T-helper 2 cell treated with Interferon-gamma antibody and Interleukin-4, amounts not matched to agents 5 μg/mL and 100 μg/mL, for 36 hours (primary cell): ENCODE measurements around the gene CTTN.
"Not testable (repeated sequence)": the region's sequence is repeated elsewhere in the genome, so short reads cannot be mapped to it uniquely, and the experiment has no call there.

ENCODE experiments used
- DNase-seq: peaks from one replicate; pipeline ENCODE4 v3.0.0; 2021; ENCODE audit warnings: low spot score
- H3K27ac Mint-ChIP-seq: one replicate; pipeline ENCODE4 v1.8.0; 2021; ENCODE audit warnings: mild to moderate bottlenecking, mixed read lengths
- H3K27me3 Mint-ChIP-seq: one replicate; pipeline ENCODE4 v1.8.0; 2021; ENCODE audit warnings: low read depth, mixed read lengths
- H3K36me3 Mint-ChIP-seq: one replicate; pipeline ENCODE4 v1.8.0; 2021; ENCODE audit warnings: low read depth, mixed read lengths
- H3K4me1 Mint-ChIP-seq: one replicate; pipeline ENCODE4 v1.8.0; 2021; ENCODE audit warnings: low read depth, mixed read lengths
- H3K4me3 Mint-ChIP-seq: one replicate; pipeline ENCODE4 v1.8.0; 2022; ENCODE audit warnings: mild to moderate bottlenecking, moderate library complexity, mixed read lengths
- H3K9me3 Mint-ChIP-seq: one replicate; pipeline ENCODE4 v1.8.0; 2021; ENCODE audit warnings: mixed read lengths

The CTTN gene

GRCh38 chr11:70454197-70454767 is 56.0 kb downstream of the CTTN start:
- H3K27ac Mint-ChIP-seq = no peak overlapping the region
- H3K4me1 Mint-ChIP-seq = no peaks in the 10 kb centered on the region
- peaks cover 12% of the 10 kb centered on the region for H3K9me3 Mint-ChIP-seq
- no peaks in the 10 kb centered on the region for H3K36me3 Mint-ChIP-seq
- H3K27me3 Mint-ChIP-seq = no peaks in the 10 kb centered on the region
- H3K4me3 Mint-ChIP-seq = no peak overlapping the region
- no peak for DNase-seq

GRCh38 chr11:70454811-70455210 is 56.5 kb downstream of the CTTN start:
- DNase-seq, H3K4me3 Mint-ChIP-seq, H3K27me3 Mint-ChIP-seq, H3K36me3 Mint-ChIP-seq, H3K9me3 Mint-ChIP-seq, H3K4me1 Mint-ChIP-seq, H3K27ac Mint-ChIP-seq: not testable (repeated sequence)

GRCh38 chr11:70455354-70455753 is 57.0 kb downstream of the CTTN start:
- Mint-ChIP-seq H3K36me3 (no peaks in the 10 kb centered on the region), H3K27me3 (no peaks in the 10 kb centered on the region)

GRCh38 chr11:70456921-70457532 is 58.7 kb downstream of the CTTN start:
- DNase-seq = no peak
- no peaks in the 10 kb centered on the region for H3K9me3 Mint-ChIP-seq
- no peaks in the 10 kb centered on the region for H3K36me3 Mint-ChIP-seq
- no peaks in the 10 kb centered on the region for H3K27me3 Mint-ChIP-seq
- H3K4me3 Mint-ChIP-seq = no peak overlapping the region
- H3K27ac Mint-ChIP-seq = no peak overlapping the region
- H3K4me1 Mint-ChIP-seq = no peaks in the 10 kb centered on the region

More at GRCh38 chr11:70455354-70455753, 57.0 kb downstream of the CTTN start:
- Mint-ChIP-seq H3K27ac (no peak overlapping the region), H3K4me1 (no peaks in the 10 kb centered on the region), H3K4me3 (no peak overlapping the region), H3K9me3 (peaks cover 1% of the 10 kb centered on the region)
- no peak for DNase-seq

GRCh38 chr11:70458736-70459135 is 60.4 kb downstream of the CTTN start:
- no peaks in the 10 kb centered on the region for H3K4me1 Mint-ChIP-seq
- no peak overlapping the region for H3K27ac Mint-ChIP-seq
- no peak for DNase-seq
- H3K36me3 Mint-ChIP-seq = no peaks in the 10 kb centered on the region
- H3K27me3 Mint-ChIP-seq = no peaks in the 10 kb centered on the region
- no peaks in the 10 kb centered on the region for H3K9me3 Mint-ChIP-seq
- no peak overlapping the region for H3K4me3 Mint-ChIP-seq

GRCh38 chr11:70460111-70460510 is 61.8 kb downstream of the CTTN start:
- no peaks in the 10 kb centered on the region for H3K27me3 Mint-ChIP-seq
- no peak for DNase-seq
- no peak overlapping the region for H3K27ac Mint-ChIP-seq
- H3K36me3 Mint-ChIP-seq = no peaks in the 10 kb centered on the region
- H3K4me1 Mint-ChIP-seq = no peaks in the 10 kb centered on the region
- H3K4me3 Mint-ChIP-seq = no peak overlapping the region
- no peaks in the 10 kb centered on the region for H3K9me3 Mint-ChIP-seq

GRCh38 chr11:70460964-70461363 is 62.6 kb downstream of the CTTN start:
- Mint-ChIP-seq H3K4me1 (no peaks in the 10 kb centered on the region), H3K4me3 (no peak overlapping the region), H3K9me3 (no peaks in the 10 kb centered on the region), H3K27me3 (no peaks in the 10 kb centered on the region), H3K36me3 (no peaks in the 10 kb centered on the region), H3K27ac (no peak overlapping the region)
- DNase-seq = no peak

- Mint-ChIP-seq H3K9me3 (no peaks in the 10 kb centered on the region), H3K4me3 (no peak overlapping the region), H3K27me3 (no peaks in the 10 kb centered on the region), H3K27ac (no peak overlapping the region), H3K36me3 (no peaks in the 10 kb centered on the region), H3K4me1 (no peaks in the 10 kb centered on the region)
- DNase-seq = no peak
These were observed 64.6 kb downstream of the CTTN start for GRCh38 chr11:70462818-70463477.

GRCh38 chr11:70463478-70464255 is 65.3 kb downstream of the CTTN start:
- H3K27ac Mint-ChIP-seq = no peak overlapping the region

GRCh38 chr11:70464509-70465361 is 66.4 kb downstream of the CTTN start:
- Mint-ChIP-seq H3K27ac (no peak overlapping the region), H3K4me1 (no peaks in the 10 kb centered on the region), H3K27me3 (peaks cover 5% of the 10 kb centered on the region), H3K4me3 (no peak overlapping the region), H3K36me3 (no peaks in the 10 kb centered on the region), H3K9me3 (no peaks in the 10 kb centered on the region)
- no peak for DNase-seq

More at GRCh38 chr11:70463478-70464255, 65.3 kb downstream of the CTTN start:
- no peak for DNase-seq
- Mint-ChIP-seq H3K27me3 (peaks cover 5% of the 10 kb centered on the region), H3K4me1 (no peaks in the 10 kb centered on the region), H3K9me3 (no peaks in the 10 kb centered on the region), H3K36me3 (no peaks in the 10 kb centered on the region), H3K4me3 (no peak overlapping the region)

- Mint-ChIP-seq H3K4me1 (no peaks in the 10 kb centered on the region), H3K27ac (no peak overlapping the region), H3K4me3 (no peak overlapping the region), H3K27me3 (peaks cover 7% of the 10 kb centered on the region), H3K9me3 (no peaks in the 10 kb centered on the region), H3K36me3 (no peaks in the 10 kb centered on the region)
- no peak for DNase-seq
These were observed 67.8 kb downstream of the CTTN start for GRCh38 chr11:70466154-70466553.

GRCh38 chr11:70466596-70466995 is 68.3 kb downstream of the CTTN start:
- no peak overlapping the region for H3K27ac Mint-ChIP-seq
- no peaks in the 10 kb centered on the region for H3K36me3 Mint-ChIP-seq
- H3K9me3 Mint-ChIP-seq = no peaks in the 10 kb centered on the region
- peaks cover 9% of the 10 kb centered on the region for H3K27me3 Mint-ChIP-seq
- H3K4me1 Mint-ChIP-seq = no peaks in the 10 kb centered on the region
- H3K4me3 Mint-ChIP-seq = no peak overlapping the region
- DNase-seq = no peak

- Mint-ChIP-seq H3K27me3 (peaks cover 10% of the 10 kb centered on the region), H3K36me3 (no peaks in the 10 kb centered on the region), H3K9me3 (no peaks in the 10 kb centered on the region), H3K27ac (no peak overlapping the region), H3K4me3 (no peak overlapping the region), H3K4me1 (no peaks in the 10 kb centered on the region)
- no peak for DNase-seq
These were observed 69.1 kb downstream of the CTTN start for GRCh38 chr11:70467201-70468085.
